Mesendoderm (in vitro differentiated cells): ENCODE data around the gene MAPRE2.

Experiments
- DNase-seq: peaks from one replicate; pipeline ENCODE4 v3.0.0; 2013
- H2AK5ac ChIP-seq: 2 replicates; pipeline ENCODE4 v1.6.1; 2013; ENCODE audit warnings: low read length, inconsistent platforms
- H2BK120ac ChIP-seq: 2 replicates; pipeline ENCODE4 v1.6.1; 2013; ENCODE audit warnings: low read depth, mild to moderate bottlenecking, low read length, moderate library complexity, mixed read lengths
- H2BK15ac ChIP-seq: replicated peaks from 2 replicates; pipeline ENCODE4 v1.6.1; 2013; ENCODE audit warnings: low read depth, mild to moderate bottlenecking, moderate library complexity
- H2BK5ac ChIP-seq: 2 replicates; pipeline ENCODE4 v1.6.1; 2013; ENCODE audit warnings: low read length, inconsistent platforms
- H3K18ac ChIP-seq: 2 replicates; pipeline ENCODE4 v1.6.1; 2013; ENCODE audit warnings: mild to moderate bottlenecking, low read length, mixed read lengths
- H3K23ac ChIP-seq: one replicate; pipeline ENCODE4 v1.6.1; 2013; ENCODE audit warnings: low read length
- H3K27ac ChIP-seq: 2 replicates; pipeline ENCODE4 v1.5.1; 2013; ENCODE audit warnings: low read depth, mild to moderate bottlenecking, inconsistent platforms, low read length, moderate library complexity
- H3K27me3 ChIP-seq: 2 replicates; pipeline ENCODE4 v1.6.1; 2013; ENCODE audit warnings: low read length, control low read depth, mild to moderate bottlenecking, inconsistent platforms; ENCODE audit not compliant: insufficient read depth, poor library complexity
- H3K36me3 ChIP-seq: 2 replicates; pipeline ENCODE4 v1.6.1; 2013; ENCODE audit warnings: low read length, inconsistent platforms; ENCODE audit not compliant: control insufficient read depth, insufficient read depth
- H3K4ac ChIP-seq: one replicate; pipeline ENCODE4 v1.6.1; 2013; ENCODE audit warnings: low read depth, mild to moderate bottlenecking, low read length, moderate library complexity
- H3K4me1 ChIP-seq: 2 replicates; pipeline ENCODE4 v1.6.1; 2013; ENCODE audit warnings: low read depth, low read length, inconsistent platforms; ENCODE audit not compliant: control insufficient read depth
- H3K4me2 ChIP-seq: 2 replicates; pipeline ENCODE4 v1.6.1; 2013; ENCODE audit warnings: low read length
- H3K4me3 ChIP-seq: 2 replicates; pipeline ENCODE4 v1.5.1; 2013; ENCODE audit warnings: mild to moderate bottlenecking, low read length
- H3K56ac ChIP-seq: one replicate; pipeline ENCODE4 v1.6.1; 2013; ENCODE audit warnings: low read length
- H3K79me1 ChIP-seq: 2 replicates; pipeline ENCODE4 v1.6.1; 2013; ENCODE audit warnings: low read length, inconsistent platforms
- H3K79me2 ChIP-seq: 2 replicates; pipeline ENCODE4 v1.6.1; 2013; ENCODE audit warnings: mild to moderate bottlenecking, low read length; ENCODE audit not compliant: control insufficient read depth, insufficient read depth
- H3K9ac ChIP-seq: 2 replicates; pipeline ENCODE4 v1.6.1; 2013; ENCODE audit warnings: low read length, inconsistent platforms
- H4K5ac ChIP-seq: one replicate; pipeline ENCODE4 v1.6.1; 2013; ENCODE audit warnings: low read length
- H4K8ac ChIP-seq: one replicate; pipeline ENCODE4 v1.6.1; 2013; ENCODE audit warnings: low read depth, mild to moderate bottlenecking, control low read depth, low read length, moderate library complexity
- WGBS: extraction: QIAGEN DNeasy Blood & Tissue Kit; methylation state at CpG from one replicate; pipeline ENCODE4 v1.1.7; 2013; ENCODE audit warnings: low lambda C conversion rate, missing lambda C conversion rate; ENCODE audit not compliant: insufficient coverage; ENCODE audit errors: extremely low coverage; 5-methylcytosine and 5-hydroxymethylcytosine counted together

MAPRE2 gene

DNA sequence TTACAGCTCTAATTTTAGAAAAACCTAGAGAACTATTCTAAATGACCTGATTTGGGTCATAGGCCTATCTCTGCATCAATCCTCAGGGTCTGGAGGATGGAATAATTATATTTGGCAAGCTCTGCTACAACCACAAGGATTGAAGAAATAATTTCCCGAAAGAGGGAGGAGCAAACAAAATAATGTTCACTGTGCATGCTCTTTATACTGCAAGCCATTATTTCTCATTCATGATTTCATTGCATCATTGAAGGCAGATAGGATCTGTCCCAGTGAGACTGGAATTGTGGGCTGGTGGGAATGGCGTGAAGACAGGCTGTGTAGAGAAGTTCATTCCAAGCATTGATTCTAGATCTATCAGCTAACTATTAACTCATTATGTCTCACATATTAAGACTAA is 12.7 kb upstream of the MAPRE2 start:
- H4K8ac ChIP-seq = no peak overlapping the region
- H3K27ac ChIP-seq = no peak overlapping the region
- no peak overlapping the region for H3K23ac ChIP-seq
- WGBS = no CpG with 5 or more reads among the region's 2 CpGs
- no peaks in the 10 kb centered on the region for H3K36me3 ChIP-seq
- H2AK5ac ChIP-seq = no peak overlapping the region
- H4K5ac ChIP-seq = no peak overlapping the region
- peaks cover 2% of the 10 kb centered on the region for H3K27me3 ChIP-seq
- DNase-seq = no peak
- no peak overlapping the region for H3K4me2 ChIP-seq
- no peak overlapping the region for H3K56ac ChIP-seq
- H2BK120ac ChIP-seq = no peak overlapping the region
- no peaks in the 10 kb centered on the region for H3K4me1 ChIP-seq
- H3K79me1 ChIP-seq = no peaks in the 10 kb centered on the region
- H3K9ac ChIP-seq = no peak overlapping the region
- no peak overlapping the region for H2BK15ac ChIP-seq
- H2BK5ac ChIP-seq = no peak overlapping the region
- H3K18ac ChIP-seq = no peak overlapping the region
- H3K79me2 ChIP-seq = no peaks in the 10 kb centered on the region
- no peak overlapping the region for H3K4me3 ChIP-seq
- H3K4ac ChIP-seq = no peak overlapping the region

DNA sequence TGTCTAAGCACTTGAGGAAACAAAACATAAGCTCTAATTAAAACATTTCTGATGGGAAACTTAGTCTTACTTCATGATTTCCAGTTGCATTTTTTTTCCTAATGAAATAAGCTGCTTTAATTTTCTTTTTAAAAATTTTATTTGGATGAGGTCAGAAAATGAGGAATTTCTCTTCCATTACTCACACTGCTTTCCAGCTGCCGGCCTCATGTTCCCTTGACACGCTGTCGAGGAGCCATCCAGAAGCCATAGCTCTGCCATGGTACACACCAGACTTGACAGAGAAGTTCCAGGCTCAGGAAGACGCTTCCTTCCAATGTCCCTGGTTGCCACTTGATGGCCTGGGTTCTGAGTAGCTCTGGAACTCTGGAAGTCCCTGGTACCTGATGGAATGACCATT is 12.1 kb upstream of the MAPRE2 start:
- H2AK5ac ChIP-seq = no peak overlapping the region
- no peak overlapping the region for H3K27ac ChIP-seq
- no peak overlapping the region for H3K4me3 ChIP-seq
- no peak overlapping the region for H2BK120ac ChIP-seq
- no peak for DNase-seq
- no peak overlapping the region for H4K5ac ChIP-seq
- no peak overlapping the region for H3K18ac ChIP-seq
- H3K79me2 ChIP-seq = no peaks in the 10 kb centered on the region
- H2BK15ac ChIP-seq = no peak overlapping the region
- no peak overlapping the region for H4K8ac ChIP-seq
- H3K36me3 ChIP-seq = no peaks in the 10 kb centered on the region
- no CpG with 5 or more reads among the region's 4 CpGs for WGBS
- peaks cover 2% of the 10 kb centered on the region for H3K27me3 ChIP-seq
- H3K4me2 ChIP-seq = no peak overlapping the region
- no peaks in the 10 kb centered on the region for H3K79me1 ChIP-seq
- no peaks in the 10 kb centered on the region for H3K4me1 ChIP-seq
- no peak overlapping the region for H3K56ac ChIP-seq
- no peak overlapping the region for H3K23ac ChIP-seq
- no peak overlapping the region for H3K4ac ChIP-seq
- no peak overlapping the region for H3K9ac ChIP-seq
- no peak overlapping the region for H2BK5ac ChIP-seq

DNA sequence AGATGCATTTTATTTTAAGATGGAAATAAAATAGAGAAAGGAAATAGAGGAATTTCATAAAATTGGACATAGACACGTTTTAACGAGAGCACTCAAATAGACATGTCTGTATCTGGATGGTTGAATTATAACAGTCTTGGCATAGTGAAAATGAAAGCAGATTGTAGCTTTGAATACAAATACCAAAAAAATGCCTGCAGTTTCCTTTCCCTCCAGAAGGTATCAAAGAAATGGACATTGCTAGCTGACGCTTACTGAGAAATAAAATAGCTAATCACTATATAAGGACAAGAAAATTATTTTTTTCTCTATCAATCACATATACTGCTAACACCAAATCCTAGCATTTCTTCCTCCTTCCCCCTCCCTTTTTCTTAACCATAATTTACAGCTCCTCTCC is 11.4 kb upstream of the MAPRE2 start:
- no peak overlapping the region for H4K8ac ChIP-seq
- no peak overlapping the region for H3K9ac ChIP-seq
- H3K18ac ChIP-seq = no peak overlapping the region
- no peak overlapping the region for H3K23ac ChIP-seq
- no peak overlapping the region for H2AK5ac ChIP-seq
- H3K4me2 ChIP-seq = no peak overlapping the region
- H2BK5ac ChIP-seq = no peak overlapping the region
- no peak overlapping the region for H3K27ac ChIP-seq
- no peaks in the 10 kb centered on the region for H3K79me1 ChIP-seq
- H2BK15ac ChIP-seq = no peak overlapping the region
- no peak overlapping the region for H3K56ac ChIP-seq
- H3K36me3 ChIP-seq = no peaks in the 10 kb centered on the region
- H3K4ac ChIP-seq = no peak overlapping the region
- no peak overlapping the region for H3K4me3 ChIP-seq
- H3K27me3 ChIP-seq = peaks cover 2% of the 10 kb centered on the region
- no peaks in the 10 kb centered on the region for H3K4me1 ChIP-seq
- DNase-seq = no peak
- H4K5ac ChIP-seq = no peak overlapping the region
- no CpG with 5 or more reads among the region's 3 CpGs for WGBS
- H2BK120ac ChIP-seq = no peak overlapping the region
- no peaks in the 10 kb centered on the region for H3K79me2 ChIP-seq

DNA sequence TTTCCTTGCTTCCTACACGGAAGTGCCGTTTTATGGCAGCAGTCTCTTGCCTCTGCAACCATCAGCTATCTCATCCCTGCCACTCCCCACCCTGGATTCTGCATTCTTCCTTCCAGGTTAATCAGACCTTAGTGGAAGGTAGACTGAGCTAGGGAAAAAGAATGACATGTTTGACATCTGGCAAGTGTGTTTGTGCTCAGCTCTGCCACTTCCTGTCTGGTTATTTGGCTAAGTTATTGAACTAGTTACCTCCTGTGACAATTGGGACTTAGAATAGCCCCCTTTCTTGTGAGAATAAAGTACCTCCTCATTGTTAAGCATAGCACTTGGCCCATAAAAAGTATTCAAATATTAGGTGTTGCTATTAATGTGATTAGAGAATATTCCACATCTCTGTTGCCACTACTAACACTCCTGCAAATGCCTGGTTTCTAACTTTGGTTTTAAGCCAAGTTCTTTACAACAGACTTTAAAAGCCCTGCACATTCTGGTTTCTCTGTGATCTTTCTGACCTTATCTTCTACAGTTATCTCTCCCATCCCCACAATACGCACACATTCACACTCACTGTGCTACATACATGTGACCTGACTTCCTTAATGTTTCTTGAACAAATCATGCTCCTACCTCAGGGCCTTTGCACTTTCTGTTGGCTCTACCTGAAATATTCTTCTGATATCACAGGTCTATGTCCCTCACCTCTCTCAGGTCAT is 10.8 kb upstream of the MAPRE2 start:
- Histone ChIP-seq H4K8ac (no peak overlapping the region), H3K4me3 (no peak overlapping the region), H2BK5ac (no peak overlapping the region), H3K79me1 (no peaks in the 10 kb centered on the region), H3K27me3 (peaks cover 2% of the 10 kb centered on the region), H3K23ac (no peak overlapping the region), H3K9ac (no peak overlapping the region), H3K36me3 (no peaks in the 10 kb centered on the region), H3K4me2 (no peak overlapping the region), H2BK15ac (no peak overlapping the region), H3K4ac (no peak overlapping the region), H3K56ac (no peak overlapping the region), H4K5ac (no peak overlapping the region), H2AK5ac (no peak overlapping the region), H3K4me1 (no peaks in the 10 kb centered on the region), H3K18ac (no peak overlapping the region), H3K79me2 (no peaks in the 10 kb centered on the region), H3K27ac (no peak overlapping the region), H2BK120ac (no peak overlapping the region)
- no peak for DNase-seq
- no CpG with 5 or more reads among the region's 3 CpGs for WGBS

DNA sequence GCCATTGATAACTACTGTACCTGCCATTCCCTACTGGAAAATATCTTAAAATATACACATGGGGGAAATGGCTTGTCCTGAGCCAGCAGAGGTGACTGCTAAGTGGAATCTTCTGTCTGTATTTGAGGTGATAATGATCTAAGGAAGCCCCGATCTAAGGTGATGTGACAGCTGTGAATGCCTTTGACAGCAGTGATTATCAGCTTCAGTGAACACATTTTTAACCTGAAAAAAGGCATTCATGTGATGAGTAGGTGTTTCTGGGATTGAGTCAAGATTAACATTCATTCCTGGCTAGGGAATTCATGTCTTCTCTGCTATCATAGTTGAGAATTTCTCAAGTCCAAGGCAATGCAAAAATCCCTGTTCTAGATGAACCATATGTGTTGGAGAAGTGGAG is 9.1 kb upstream of the MAPRE2 start:
- no peak overlapping the region for H3K27ac ChIP-seq
- H3K4me3 ChIP-seq = no peak overlapping the region
- no peaks in the 10 kb centered on the region for H3K36me3 ChIP-seq
- H3K79me1 ChIP-seq = no peaks in the 10 kb centered on the region
- no peak overlapping the region for H3K18ac ChIP-seq
- H2BK5ac ChIP-seq = no peak overlapping the region
- no peaks in the 10 kb centered on the region for H3K4me1 ChIP-seq
- no peak overlapping the region for H3K23ac ChIP-seq
- H4K5ac ChIP-seq = no peak overlapping the region
- H2BK120ac ChIP-seq = no peak overlapping the region
- no CpG with 5 or more reads among the region's 1 CpG for WGBS
- no peak overlapping the region for H4K8ac ChIP-seq
- H3K4me2 ChIP-seq = no peak overlapping the region
- no peak for DNase-seq
- no peaks in the 10 kb centered on the region for H3K79me2 ChIP-seq
- H2BK15ac ChIP-seq = no peak overlapping the region
- H3K56ac ChIP-seq = no peak overlapping the region
- H3K27me3 ChIP-seq = peaks cover 2% of the 10 kb centered on the region
- H3K4ac ChIP-seq = no peak overlapping the region
- H2AK5ac ChIP-seq = no peak overlapping the region
- no peak overlapping the region for H3K9ac ChIP-seq

DNA sequence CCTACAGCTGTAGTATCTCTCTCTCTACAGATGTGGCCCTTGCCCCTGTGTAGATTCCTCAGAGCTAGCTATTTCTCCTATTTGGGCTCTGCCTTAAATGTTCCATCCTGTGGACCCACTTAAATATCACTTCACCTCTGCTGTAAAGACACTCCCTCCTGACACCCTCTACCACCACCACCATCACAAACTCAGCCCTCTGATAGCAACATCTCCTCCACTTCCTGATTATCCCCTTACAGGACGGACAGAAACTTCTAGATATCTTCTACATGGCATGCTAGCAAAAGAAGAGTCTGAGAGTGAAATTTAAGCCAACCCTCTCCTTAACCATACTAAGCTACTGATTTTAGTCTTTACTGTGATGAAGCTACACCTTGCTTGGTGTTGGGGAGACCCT is 3.2 kb upstream of the MAPRE2 start:
- H2BK5ac ChIP-seq = no peak overlapping the region

More for the DNA sequence above, 3.2 kb upstream of the MAPRE2 start:
- WGBS = no CpG with 5 or more reads among the region's 1 CpG
- H2BK120ac ChIP-seq = no peak overlapping the region
- H3K4me1 ChIP-seq = peaks cover 5% of the 10 kb centered on the region
- no peak overlapping the region for H4K8ac ChIP-seq
- no peak overlapping the region for H3K4me3 ChIP-seq
- H3K18ac ChIP-seq = no peak overlapping the region
- H3K36me3 ChIP-seq = no peaks in the 10 kb centered on the region
- no peak overlapping the region for H2AK5ac ChIP-seq
- H3K9ac ChIP-seq = no peak overlapping the region
- no peak overlapping the region for H3K4ac ChIP-seq
- no peak overlapping the region for H3K56ac ChIP-seq
- H3K4me2 ChIP-seq = no peak overlapping the region
- H2BK15ac ChIP-seq = no peak overlapping the region
- H3K79me2 ChIP-seq = no peaks in the 10 kb centered on the region
- no peaks in the 10 kb centered on the region for H3K27me3 ChIP-seq
- no peak for DNase-seq
- H3K23ac ChIP-seq = no peak overlapping the region
- no peak overlapping the region for H4K5ac ChIP-seq
- no peaks in the 10 kb centered on the region for H3K79me1 ChIP-seq
- H3K27ac ChIP-seq = no peak overlapping the region
